PC-3 (cell line): ENCODE data around the gene DLGAP1.

Experiments used
- EZH2 ChIP-seq: fragments of 300-600 bp; sonication (generic); IDR thresholded peaks from one replicate; pipeline ENCODE4 v1.6.1; 2017; ENCODE audit warnings: antibody characterized with exemption, mild to moderate bottlenecking, low read length; ENCODE audit not compliant: unreplicated experiment
- EZH2phosphoT487 ChIP-seq: fragments of 300-600 bp; sonication (generic); IDR thresholded peaks from 2 replicates; pipeline ENCODE4 v1.6.1; 2018; ENCODE audit warnings: mild to moderate bottlenecking, antibody characterized with exemption, low read length, borderline replicate concordance
- TF ChIP-seq, protein P1 (sequence below): fragments of 300-600 bp; sonication (generic); conservative IDR thresholded peaks from 2 replicates; pipeline ENCODE4 v1.5.1; 2017; ENCODE audit warnings: antibody characterized with exemption, low read depth, mild to moderate bottlenecking, low read length

DNA sequence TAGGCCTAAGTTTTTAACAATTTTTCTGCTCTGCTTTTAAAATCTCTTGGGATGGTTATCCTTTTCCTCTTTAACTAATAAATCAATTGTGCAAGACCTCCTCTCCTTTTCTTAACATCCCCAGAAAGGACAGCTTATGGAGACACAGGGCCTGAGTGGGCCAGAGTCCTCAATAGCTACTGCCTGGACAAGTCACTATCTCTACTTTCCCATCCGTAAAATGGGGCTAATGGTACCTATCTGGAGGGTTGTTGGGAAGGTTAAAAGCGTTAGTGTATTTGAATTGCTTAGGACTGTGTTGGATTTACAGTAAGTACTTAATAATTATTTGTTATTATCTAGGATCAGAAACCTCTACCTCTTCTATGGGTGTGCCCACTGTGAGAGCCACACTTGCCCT is 945.1 kb downstream of the DLGAP1 start:
- TF ChIP-seq, protein P1, sequence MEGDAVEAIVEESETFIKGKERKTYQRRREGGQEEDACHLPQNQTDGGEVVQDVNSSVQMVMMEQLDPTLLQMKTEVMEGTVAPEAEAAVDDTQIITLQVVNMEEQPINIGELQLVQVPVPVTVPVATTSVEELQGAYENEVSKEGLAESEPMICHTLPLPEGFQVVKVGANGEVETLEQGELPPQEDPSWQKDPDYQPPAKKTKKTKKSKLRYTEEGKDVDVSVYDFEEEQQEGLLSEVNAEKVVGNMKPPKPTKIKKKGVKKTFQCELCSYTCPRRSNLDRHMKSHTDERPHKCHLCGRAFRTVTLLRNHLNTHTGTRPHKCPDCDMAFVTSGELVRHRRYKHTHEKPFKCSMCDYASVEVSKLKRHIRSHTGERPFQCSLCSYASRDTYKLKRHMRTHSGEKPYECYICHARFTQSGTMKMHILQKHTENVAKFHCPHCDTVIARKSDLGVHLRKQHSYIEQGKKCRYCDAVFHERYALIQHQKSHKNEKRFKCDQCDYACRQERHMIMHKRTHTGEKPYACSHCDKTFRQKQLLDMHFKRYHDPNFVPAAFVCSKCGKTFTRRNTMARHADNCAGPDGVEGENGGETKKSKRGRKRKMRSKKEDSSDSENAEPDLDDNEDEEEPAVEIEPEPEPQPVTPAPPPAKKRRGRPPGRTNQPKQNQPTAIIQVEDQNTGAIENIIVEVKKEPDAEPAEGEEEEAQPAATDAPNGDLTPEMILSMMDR = no peak
- TF ChIP-seq EZH2 = no peak
- TF ChIP-seq EZH2phosphoT487 = no peak
